ENCODE results near the gene FAM209B.

DNA sequence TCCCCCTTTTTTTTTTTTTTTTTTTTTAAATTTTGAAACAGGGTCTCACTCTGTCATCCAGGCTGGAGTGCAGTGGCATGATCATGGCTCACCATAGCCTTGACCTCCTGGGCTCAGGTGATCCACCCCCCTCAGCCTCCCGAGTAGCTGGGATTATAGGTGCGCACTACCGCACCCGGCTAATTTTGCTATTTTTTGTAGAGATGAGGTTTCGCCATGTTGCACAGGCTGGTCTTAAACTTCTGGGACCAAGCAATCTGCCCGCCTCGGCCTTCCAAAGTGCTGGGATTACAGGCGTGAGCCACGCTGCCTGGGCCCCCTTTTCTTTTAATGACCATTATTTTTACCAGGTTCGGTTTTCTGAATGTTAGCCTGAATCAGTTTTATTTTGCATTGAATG is 13.5 kb upstream of the FAM209B start:
- TF ChIP-seq, protein P1, sequence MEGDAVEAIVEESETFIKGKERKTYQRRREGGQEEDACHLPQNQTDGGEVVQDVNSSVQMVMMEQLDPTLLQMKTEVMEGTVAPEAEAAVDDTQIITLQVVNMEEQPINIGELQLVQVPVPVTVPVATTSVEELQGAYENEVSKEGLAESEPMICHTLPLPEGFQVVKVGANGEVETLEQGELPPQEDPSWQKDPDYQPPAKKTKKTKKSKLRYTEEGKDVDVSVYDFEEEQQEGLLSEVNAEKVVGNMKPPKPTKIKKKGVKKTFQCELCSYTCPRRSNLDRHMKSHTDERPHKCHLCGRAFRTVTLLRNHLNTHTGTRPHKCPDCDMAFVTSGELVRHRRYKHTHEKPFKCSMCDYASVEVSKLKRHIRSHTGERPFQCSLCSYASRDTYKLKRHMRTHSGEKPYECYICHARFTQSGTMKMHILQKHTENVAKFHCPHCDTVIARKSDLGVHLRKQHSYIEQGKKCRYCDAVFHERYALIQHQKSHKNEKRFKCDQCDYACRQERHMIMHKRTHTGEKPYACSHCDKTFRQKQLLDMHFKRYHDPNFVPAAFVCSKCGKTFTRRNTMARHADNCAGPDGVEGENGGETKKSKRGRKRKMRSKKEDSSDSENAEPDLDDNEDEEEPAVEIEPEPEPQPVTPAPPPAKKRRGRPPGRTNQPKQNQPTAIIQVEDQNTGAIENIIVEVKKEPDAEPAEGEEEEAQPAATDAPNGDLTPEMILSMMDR (IDR thresholded peaks at IDR 0.05): no peak
- TF ChIP-seq EP300 (IDR thresholded peaks at IDR 0.05): no peak
- TF ChIP-seq POLR2A (IDR thresholded peaks at IDR 0.05): no peak
